Ammon's horn (tissue), 1 donor: ENCODE results near the gene TATDN3.
"Not testable (repeated sequence)": the region's sequence is repeated elsewhere in the genome, so short reads cannot be mapped to it uniquely, and the experiment has no call there.

ENCODE experiments used
- DNase-seq: peaks from one replicate; pipeline ENCODE4 v3.0.0-alpha.2; 2016; ENCODE audit warnings: low spot score

TATDN3 gene

DNA sequence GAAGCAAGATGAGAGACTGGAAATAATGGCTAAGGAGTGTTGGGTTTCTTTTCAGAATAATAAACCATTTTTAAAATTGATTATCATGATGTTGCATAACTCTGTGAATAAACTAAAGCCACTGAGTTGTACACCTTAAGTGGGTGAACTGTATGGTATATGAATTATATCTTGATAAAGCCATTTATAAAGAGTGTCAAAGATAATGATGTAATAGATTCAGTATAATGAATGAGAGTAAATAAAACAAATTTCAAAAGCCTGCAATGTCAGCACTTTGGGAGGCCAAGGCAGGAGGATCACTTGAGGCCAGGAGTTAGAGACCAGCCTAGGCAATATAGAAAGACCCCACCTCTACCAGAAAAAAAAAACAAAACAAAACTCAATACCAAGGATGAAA, 16.5 kb upstream of the TATDN3 start:
- DNase-seq, result no peak

- no peak for DNase-seq
Observed at GRCh38 chr1:212777151-212777550, 14.5 kb upstream of the TATDN3 start.

- not testable (repeated sequence) for DNase-seq
Observed at GRCh38 chr1:212779086-212779485, 12.6 kb upstream of the TATDN3 start.

DNA sequence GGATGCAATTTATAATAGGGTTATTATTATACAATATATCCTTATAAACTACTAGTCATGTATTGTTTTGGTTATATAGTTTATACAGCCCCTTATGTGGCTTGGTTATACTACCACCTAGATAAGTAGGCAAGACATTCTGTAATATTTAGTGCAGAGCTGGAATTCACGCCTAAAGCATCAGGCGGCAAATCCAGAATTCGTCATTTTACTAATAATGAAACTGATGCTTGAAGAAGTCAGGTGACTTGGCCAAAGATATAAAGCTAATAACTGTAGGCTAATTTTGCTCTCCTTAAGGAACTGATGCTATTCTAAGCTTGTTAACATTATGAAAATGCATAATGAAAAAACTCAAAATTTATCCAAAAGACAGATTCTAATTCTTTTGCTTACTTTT, 10.9 kb upstream of the TATDN3 start:
- DNase-seq, result no peak

DNA sequence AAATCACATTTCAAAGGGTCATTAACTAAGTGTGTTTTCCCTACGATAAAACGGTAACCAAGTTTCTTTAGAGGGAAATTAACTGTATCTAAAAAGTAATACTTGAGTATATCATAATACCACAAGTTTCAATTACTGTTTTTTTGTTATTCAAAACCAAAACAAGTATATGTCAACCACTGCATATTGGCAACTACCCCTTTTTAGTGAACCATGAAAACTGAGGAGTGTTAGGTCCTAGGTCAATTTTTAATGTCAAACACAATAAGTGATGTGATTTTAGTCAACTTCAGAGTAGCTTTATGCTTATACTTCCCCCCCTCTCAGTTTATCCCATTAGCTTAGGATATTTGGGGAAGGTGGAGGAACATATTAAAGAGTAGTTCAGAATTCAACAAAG, 10.5 kb upstream of the TATDN3 start:
- no peak for DNase-seq

DNA sequence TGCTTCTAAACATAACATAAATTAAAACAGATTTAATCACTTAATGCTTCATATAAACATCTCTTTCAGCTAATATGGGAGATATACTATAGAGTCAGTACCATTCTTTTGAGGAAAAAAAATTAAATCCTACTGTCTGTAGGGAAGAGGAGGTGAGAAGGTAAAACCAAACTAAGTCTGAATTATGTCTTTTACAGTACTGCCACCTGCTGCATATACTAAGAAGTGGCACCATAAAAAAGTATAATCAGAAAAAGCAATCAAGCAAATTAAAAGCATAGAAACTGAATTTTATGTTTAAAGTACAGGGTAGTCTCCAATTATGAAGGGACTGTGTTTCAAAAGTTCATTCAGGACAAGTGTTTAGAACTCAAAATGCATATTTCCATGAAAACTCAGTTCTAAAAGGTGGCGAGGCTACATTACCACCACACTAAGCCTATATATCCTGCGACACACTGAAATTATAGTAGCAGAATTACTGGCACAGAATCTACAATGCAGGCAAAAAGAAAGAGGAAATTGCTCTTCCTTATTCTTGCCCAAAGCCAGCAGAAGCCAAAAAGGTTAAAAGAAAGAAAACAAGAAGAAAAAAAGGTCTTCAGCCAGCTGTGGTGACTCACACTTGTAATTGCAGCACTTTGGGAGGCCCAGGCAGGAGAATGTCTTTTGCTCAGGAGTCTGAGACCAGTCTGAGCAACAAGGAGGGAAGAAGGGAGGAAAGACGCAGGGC, 9.1 kb upstream of the TATDN3 start:
- peak; percentile 22 for DNase-seq

- DNase-seq, result no peak
Observed at GRCh38 chr1:212783976-212784375, 7.7 kb upstream of the TATDN3 start.

GRCh38 chr1:212785871-212786270, 5.8 kb upstream of the TATDN3 start:
- DNase-seq, result no peak

- DNase-seq, result no peak
Observed at GRCh38 chr1:212791261-212791675, 426 bp upstream of the TATDN3 start.

DNA sequence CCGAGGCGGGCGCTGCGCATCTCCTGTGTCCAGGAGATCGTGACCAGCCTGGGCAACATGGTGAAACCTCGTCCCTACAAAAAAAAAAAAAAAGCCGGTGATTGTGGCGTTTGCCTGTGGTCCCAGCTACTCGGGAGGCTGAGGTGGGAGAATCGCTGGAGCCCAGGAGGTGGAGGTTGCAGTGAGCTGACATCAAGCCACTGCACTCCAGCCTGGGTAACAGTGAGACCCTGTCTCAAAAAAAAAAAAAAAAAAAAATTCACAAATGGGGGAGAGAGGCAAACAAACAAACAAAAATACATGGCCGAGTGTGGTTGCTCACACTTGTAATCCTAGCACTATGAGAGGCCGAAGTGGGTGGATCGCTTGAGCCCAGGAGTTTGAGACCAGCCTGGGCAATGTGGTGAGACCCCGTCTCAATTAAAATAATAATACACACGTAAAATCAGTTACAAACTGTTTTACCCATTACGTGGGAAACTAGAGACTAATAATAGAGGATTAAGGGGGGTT, 758 bp downstream of the TATDN3 start:
- DNase-seq, result no peak

DNA sequence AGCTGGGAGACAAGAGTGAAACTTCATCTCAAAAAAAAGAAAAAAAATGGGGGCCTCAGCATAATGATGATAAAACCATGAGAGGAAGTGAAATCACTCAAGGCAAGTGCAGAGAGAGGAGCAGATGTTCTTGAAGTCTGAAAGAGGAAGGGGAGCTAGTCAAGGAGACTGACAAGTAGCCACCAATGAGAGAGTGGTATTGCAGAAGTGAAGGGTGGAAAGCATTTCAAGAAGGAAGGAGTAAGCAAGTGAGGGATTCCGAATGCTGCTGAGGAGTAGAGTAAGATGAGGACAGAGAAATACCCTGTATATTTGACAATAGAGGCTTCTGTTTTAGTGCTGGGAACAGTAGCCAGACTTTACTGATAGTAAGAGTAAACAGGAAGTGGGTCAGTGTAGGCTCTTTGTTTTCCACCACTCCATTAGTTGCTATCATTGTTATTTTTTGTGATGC, 2.9 kb downstream of the TATDN3 start:
- peak; percentile 77 for DNase-seq

DNA sequence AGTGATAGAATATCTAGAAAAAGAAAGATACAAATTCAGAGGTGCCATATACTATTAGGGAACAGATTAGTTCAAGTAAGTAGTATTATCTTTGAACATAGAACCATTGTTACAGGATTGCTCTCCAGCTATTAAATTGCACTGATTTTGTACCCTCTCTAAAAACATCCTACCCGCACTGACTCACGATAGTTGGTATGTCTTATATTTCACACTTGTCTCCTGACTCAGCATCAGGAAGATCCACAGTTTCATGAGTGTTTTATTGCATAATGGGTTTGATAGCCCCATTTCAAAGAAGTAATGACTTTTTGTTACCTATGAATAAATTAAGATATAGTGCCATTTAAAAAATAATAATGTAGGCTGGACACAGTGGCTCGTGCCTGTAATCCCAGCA, 6.0 kb downstream of the TATDN3 start:
- no peak for DNase-seq

DNA sequence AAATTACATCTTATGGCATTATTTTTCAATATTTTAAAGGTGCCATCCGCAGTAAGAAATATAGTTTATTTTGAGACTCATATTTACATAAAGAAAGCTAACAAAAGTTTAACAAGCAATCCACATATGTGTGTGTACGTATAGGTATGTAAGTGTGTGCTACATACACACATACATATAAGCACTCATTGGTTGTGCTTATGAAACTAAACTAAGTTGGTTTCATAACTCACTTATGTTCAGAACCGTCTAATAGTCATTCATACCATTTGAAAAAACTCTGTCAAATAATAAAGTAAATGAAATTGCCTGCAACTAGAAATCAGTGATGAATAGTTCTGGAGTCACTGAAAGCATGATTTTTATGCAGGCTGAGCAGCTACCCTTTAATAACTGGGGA, 14.1 kb downstream of the TATDN3 start:
- DNase-seq, result no peak

DNA sequence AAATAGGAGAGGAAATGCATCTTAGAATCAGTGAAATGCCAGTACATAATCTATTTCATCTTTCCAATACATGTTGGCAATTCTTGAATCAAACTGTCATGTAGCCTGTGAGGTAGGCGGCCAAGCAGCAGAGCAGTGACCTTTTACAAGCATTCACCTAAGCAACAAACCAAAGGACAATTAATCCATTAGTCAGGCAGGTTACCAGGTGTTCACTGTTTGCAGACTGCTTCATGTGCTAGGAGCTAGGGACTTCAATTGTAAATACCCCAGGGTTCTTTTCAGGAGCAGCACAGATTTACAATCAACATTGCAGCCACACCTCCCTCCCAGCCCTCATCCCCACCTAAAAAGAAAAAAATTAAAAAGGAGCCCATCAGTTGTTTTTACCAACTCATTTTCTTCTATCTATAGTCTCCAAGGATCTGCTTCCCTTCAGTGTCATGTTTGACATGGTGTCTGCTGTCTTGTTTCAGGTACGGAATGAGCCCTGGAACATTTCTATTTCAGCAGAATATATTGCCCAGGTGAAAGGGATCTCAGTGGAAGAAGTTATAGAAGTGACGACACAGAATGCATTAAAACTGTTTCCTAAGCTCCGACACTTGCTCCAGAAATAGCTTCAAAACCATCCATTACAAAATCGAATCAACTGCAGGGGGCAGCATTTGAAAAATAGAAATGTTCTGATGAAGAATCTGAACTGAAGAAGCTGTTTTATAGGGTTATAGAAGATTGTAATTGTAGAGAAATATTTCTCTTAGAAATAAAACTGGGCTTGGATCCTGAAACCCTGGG, 23.0 kb downstream of the TATDN3 start:
- DNase-seq, result peak; percentile 29

GRCh38 chr1:212816567-212817278, 25.0 kb downstream of the TATDN3 start:
- DNase-seq, result no peak

DNA sequence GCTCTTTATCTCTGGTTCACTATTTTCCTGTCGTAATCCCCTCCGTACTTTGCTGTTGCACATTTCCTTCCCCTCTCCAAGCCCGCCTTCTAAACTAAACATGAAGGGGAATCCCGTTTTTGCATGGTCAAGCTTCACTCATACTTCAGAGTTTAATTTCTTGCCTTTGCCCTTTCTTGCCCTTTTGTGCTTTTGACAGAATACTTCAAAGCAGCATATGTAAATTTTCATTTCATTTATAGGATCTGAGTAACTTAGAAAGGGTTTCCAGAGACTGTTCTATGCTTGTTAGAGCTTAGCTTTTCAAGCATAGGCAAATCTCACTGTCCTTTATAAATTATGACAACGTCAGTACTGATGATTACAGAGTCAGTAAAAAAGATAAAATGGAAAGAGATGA, 28.0 kb downstream of the TATDN3 start:
- no peak for DNase-seq

DNA sequence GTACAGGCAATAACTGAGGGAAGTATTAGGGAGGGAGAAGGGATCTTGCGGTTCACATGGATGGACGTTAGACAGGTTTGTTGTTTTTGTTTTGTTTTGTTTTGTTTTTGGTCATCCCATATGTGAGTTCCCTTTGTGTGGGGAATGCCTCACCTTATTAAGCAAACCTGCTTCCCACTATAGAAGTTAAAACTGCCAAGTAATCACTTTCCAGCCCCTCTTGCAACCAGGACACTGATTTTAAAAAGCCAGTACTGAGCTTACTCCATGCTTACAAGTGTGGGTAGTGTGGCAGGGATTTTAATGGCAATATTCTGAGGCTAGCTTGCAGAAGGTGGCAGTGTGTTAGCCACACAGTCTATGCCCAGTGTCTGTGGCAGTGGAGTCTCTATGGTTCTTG, 29.3 kb downstream of the TATDN3 start:
- no peak for DNase-seq

DNA sequence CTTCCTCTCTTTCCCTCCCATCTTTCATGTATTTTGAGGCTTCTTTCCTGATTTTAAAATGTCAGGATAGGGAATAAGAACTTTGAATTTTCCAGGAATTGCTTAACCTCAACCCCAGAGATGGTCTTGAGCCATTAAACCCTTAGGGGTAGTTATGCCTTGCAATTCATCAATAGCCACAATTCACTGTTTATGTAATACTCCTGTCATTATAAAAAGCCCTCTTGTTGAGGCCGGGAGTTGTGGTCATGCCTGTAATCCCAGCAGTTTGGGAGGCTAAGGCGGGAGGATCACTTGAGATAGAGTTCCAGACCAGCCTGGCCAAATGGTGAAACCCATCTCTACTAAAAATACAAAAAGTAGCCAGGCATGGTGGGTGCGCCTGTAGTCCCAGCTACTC, 31.3 kb downstream of the TATDN3 start:
- DNase-seq, result no peak

- no peak for DNase-seq
Observed at GRCh38 chr1:212824201-212824600, 32.5 kb downstream of the TATDN3 start.

- DNase-seq, result no peak
Observed at GRCh38 chr1:212825798-212826452, 34.2 kb downstream of the TATDN3 start.

GRCh38 chr1:212827171-212827776, 35.6 kb downstream of the TATDN3 start:
- DNase-seq, result no peak

DNA sequence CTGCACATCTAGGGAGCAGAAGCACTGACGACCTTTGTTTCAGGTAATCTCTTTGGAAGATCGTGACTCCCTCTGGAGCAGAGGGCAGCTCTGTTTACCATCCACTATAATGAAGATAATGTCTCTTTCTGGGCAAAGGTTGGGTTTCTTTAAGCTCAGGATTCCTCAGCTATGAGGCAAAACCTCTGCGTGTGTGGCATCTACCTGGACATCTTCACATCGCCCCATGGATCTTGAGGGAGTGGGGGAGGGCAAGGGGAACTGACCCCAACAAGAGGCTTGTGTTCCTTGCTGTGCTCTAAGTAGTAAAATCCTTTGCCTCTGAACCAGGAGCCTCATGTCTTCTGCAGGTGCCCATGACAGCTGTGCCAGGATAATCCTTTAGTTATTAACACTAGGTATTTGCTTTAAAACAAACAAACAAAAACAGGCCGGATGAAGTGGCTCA, 36.2 kb downstream of the TATDN3 start:
- DNase-seq, result no peak
